Stimulated activated CD8-positive, alpha-beta memory T cell treated with anti-CD3 and anti-CD28 coated beads, Interleukin-2, amount 100 ng/mL, for 1 hour (primary cell): Measurements from ENCODE around the gene SLC26A8.
A peak's percentile ranks its signal among the peaks of the same experiment; 100 is the strongest.
"Not testable (repeated sequence)": the region's sequence is repeated elsewhere in the genome, so short reads cannot be mapped to it uniquely, and the experiment has no call there.

Experiments used
- DNase-seq, 2 donors: peaks; one replicate each; pipeline ENCODE4 v3.0.0-alpha.2; 2020; ENCODE audit warnings: low read depth in 2 of 2

Gene SLC26A8

DNA sequence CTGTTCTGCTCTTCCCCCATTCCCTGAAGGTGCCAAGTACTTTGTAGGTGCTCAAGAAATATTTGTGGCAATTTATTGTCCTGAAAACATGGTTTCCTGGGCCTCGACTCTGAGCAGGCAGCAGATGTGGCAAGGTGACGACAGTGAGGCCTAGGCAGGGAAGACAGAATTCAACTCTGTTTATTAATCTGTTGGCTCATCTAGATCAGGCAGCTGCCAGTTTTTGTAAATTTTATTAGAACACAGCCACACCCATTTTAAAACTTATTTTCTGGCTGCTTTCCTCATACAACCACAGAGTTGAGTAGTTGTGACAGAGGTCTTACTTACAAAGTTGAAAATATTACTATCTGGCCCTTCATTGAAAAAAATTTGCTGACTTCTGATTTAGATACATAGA lies 27.7 kb upstream of the SLC26A8 start:
- DNase-seq: no peak

DNA sequence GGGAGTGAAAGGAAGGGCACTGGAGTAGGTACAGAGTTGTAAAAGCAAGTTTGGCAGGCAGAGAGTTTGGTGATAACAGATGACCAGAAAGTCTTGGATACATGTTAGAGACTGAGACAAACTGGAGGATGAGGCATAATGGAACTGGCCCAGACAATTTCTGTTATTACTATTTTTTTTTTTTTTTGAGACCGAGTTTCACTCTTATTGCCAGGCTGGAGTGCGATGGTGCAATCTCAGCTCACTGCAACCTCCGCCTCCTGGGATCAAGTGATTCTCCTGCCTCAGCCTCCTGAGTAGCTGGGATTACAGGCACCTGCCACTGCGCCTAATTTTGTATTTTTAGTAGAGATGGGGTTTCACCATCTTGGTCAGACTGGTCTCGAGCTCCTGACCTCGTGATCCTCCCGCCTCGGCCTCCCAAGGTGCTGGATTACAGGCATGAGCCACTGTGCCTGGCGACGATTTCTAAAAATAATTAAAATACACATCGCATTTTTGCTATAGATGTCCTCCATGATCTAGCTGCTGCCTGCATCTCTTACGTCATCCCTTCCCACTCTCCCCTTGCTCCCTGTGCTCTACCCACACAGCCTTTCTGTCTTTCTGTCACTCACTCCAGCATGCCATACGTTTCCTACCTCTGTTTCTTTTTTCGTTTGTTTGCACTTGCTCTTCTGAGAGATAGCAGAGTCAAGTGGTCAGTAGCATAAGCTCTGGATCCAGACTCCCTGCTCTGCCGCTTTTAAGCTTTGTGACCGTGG lies 26.7 kb upstream of the SLC26A8 start:
- DNase-seq: no peak

DNA sequence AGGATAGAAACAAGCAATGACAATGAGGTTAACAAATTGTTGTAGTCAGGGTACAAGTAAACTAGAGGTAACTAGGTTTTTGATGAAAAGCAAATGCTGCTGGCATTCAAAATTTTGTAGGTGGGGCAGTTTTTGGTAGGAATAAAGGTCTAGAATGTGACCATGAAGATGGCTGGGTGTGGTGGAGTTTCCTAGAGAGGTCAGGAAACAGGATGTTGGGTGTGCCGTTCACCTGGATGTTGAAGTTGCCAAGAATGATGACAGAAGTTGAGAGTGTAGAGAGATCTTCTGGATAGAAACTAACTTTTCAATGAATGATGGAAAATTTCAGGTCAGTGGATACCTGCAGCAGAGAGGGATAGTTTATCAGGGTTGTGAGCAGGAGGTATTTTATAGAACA lies 25.9 kb upstream of the SLC26A8 start:
- no peak for DNase-seq

GRCh38 chr6:36049582-36049981 lies 25.1 kb upstream of the SLC26A8 start:
- no peak for DNase-seq

GRCh38 chr6:36042618-36043260 lies 18.3 kb upstream of the SLC26A8 start:
- no peak for DNase-seq

DNA sequence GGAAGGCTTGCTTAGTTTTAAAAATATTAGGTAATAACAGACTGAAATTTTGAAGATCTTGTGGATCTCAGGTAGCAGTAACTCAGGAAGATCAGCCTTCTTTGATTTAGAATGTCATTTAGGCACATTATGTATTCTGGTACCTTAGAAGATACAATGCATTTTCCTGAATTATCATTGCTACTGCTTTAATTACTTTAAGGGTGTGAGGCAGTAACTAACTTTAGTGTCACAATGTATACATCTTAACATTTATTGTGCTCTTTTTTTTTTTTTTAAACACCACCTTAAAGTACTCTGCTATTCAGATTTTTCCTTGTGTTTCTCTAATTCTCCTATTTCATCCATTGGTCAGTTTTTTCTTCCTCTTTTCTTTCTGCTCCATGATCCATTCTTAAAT lies 16.5 kb upstream of the SLC26A8 start:
- no peak for DNase-seq

DNA sequence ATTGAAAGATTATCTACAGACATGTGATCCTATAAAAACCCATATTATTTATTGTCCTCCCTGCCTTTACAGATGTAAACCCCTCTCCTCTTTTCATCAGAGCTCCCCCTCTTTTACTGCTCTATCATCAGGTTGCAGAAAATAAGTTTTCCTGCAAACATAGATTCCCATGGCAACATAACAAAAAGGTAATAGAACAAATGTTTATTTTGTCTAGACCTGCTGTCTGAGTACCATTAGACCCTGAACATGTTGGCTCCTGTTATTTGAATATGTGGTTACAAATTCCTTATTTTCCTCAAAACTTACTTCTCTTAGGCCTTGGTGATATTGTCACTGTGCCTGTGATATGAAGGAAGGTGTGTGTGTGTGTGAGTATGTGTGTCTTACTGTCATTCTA lies 14.7 kb upstream of the SLC26A8 start:
- no peak for DNase-seq

GRCh38 chr6:36038120-36038876 lies 13.9 kb upstream of the SLC26A8 start:
- DNase-seq: no peak

- DNase-seq: no peak
These were observed 10.8 kb upstream of the SLC26A8 start for GRCh38 chr6:36035225-36035624.

DNA sequence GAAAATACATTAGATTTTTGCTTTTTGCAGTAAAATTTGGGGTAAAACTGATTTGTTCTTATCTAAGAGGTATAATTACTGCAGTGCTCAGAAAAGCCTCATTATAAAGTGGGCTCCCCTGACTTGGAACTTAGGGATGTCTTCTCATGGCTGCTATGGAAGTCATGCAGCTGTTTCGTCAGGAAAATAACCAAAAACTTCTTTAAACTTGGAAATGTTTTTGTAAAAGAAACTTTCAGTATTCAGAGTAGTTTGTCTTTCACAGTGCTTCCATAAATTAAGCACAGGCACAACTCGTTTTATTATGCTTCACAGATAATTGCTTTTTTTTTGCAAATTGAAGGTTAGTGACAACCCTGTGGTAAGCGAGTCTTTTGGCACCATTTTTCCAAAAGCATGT lies 10.0 kb upstream of the SLC26A8 start:
- DNase-seq: no peak

DNA sequence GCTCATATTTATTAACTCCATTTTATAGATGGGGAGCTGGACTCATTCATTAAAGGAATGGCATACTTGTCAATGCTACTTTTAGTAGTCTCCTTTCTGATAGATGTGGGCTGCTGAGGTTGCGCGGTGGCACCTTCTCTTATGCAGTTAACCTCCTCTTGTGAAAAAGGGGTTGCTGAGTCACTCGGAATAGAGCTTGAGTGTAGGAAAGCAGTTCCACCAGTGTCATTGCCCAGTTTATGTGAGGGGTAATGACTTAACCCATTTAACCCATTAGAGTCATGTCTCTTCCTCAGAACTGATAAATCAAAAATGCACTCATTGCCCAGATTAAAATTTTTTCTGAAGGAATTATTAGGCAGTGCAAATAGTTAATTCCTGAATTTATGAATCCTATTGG lies 9.5 kb upstream of the SLC26A8 start:
- DNase-seq: peak in 1 of 2 donors; percentile 8

DNA sequence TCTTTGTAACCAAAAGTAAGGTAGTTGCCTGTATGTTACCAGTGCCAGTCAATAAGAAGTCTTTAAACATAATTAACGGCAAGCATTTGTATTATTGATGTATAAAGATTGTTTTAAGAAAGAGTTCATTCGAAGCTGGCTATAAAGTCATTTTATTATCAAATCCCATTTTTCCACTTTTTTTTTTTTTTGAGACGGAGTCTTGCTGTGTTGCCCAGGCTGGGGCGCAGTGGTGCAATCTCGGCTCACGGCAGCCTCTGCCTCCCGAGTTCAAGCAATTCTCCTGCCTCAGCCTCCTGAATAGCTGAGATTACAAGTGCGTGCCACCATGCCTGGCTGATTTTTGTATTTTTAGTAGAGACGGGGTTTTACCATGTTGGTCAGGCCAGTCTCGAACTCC lies 8.7 kb upstream of the SLC26A8 start:
- not testable (repeated sequence) for DNase-seq

DNA sequence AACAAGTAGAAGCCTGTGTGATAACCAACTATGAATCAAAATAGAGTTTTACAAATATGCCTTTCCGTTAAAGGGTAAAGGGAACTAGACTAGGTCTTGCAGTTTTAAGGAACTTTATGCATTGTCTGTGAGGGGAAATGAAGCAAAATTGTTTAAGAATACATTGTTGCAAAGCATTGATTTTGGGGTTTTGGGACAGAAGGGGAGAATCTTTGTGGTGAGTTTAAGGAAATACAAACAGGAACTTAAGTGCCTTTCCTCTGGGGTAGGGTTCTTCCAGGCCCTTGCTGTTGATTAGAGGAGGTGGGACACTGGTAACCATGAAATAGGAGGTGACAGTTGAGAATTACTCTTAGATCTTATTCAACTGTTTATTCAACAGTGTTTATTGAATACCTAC lies 7.8 kb upstream of the SLC26A8 start:
- DNase-seq: no peak

- no peak for DNase-seq
These were observed 5.0 kb upstream of the SLC26A8 start for GRCh38 chr6:36029464-36029863.

DNA sequence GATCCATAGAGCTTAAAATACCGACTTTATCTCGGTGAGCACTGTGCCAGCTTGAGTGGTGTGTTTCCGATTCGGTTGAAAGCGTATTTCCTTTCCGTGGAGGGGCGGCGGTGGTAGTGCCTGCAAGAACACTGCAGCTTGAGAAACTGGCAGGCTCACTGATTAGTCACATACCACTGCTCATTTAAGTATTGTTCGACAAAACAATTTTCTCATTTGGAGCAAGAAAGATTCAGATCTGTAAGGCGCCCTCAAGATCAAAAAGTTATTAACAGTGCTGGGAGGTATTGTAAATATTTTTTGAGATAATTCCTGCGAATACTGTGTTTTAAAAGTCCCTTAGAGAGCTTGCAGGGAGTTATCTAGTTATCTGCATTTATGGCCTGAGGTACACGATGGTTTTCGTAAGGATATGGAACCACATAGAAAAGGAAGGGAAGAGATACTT lies 4.5 kb upstream of the SLC26A8 start:
- DNase-seq: peak; percentile 52 to 66

- peak in 1 of 2 donors; percentile 1 for DNase-seq
These were observed 3.8 kb upstream of the SLC26A8 start for GRCh38 chr6:36028088-36028876.

- peak; percentile 94 to 96 for DNase-seq
These were observed 3.2 kb upstream of the SLC26A8 start, which contains the start of gene MAPK14 for GRCh38 chr6:36027501-36028087. Gene MAPK14 (plus strand): TSS chr6:36027808. CDS start chr6:36028158, 350 bp downstream.

- no peak for DNase-seq
These were observed 1.5 kb upstream of the SLC26A8 start for GRCh38 chr6:36025932-36026327.

DNA sequence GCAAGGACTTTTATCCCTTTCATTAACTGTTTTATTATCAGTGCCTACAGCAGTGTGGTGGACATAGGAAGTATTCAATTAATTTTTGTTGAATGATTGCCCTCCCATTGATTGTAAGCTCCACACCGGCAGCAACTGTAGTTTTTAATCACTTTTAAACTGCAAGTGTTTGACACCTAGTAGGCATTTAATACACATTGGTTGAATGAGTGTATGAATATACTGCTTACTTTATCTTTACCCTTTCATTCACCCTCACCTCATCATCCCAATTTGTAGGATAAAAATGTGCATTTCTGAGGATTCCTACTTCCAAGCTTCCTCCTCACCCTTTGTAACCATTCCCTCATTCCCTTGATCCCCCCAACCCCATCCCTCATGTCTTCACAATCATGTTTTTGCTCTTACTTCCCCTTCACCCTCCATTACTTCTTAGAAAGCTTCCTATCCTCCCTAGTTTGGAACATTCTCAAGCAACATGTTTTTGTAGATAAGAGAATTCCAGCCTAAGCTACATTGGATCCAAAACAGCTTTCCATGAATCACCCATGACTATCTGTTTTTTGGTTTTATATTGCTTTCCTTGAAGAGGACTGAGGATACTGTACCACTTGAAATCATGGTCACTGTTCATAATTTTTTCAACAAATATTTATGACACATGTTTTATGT lies 955 bp upstream of the SLC26A8 start:
- no peak for DNase-seq

GRCh38 chr6:36020154-36020553 lies 4.3 kb downstream of the SLC26A8 start:
- DNase-seq: no peak

DNA sequence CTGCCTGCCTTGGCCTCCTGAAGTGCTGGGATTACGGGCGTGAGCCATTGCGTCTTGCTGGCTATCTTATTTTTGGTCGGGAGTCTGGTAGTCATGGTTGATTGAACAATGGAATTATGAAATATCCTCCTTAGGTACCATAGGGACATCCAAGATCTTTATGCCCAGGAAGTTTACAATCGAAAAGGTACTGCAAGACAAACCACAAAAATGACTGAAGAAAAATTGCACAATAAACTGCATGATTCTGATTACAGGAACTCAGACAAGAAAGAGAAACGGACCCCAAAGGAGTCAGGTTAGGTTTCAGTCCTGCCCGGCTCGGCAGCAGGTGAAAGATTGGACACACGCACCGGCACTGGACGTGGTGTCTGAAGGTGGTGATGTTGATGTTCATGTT lies 5.3 kb downstream of the SLC26A8 start:
- DNase-seq: no peak
